DMS153 (cell line): ENCODE measurements around the gene PAM.
"Not testable (repeated sequence)": the region's sequence is repeated elsewhere in the genome, so short reads cannot be mapped to it uniquely, and the experiment has no call there.

ENCODE experiments used
- DNase-seq: peaks from one replicate; lab custom pipeline; 2025; lab: John Stamatoyannopoulos, UW

The PAM gene

GRCh38 chr5:102941111-102941510, 186.0 kb downstream of the PAM start:
- no peak for DNase-seq

GRCh38 chr5:102946414-102946813, 191.3 kb downstream of the PAM start:
- DNase-seq, result no peak

DNA sequence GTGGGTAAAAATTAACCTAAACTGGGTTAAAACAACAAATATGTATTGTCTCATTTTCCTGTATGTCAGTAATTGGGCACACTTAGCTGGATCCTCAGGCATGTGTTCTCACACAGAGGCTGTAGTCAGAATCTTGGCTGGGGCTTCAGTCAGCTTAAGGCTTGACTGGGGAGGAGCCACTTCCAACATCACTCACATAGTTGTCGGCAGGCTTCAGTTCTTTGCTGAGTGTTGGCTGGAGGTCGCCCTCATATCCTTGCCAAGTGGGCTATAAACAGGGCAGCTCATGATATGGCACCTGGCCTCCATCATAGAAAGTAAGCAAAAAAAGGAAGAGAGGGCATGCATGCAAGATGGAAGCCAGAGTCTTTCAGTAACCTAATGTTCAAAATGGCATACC, 191.9 kb downstream of the PAM start:
- no peak for DNase-seq

GRCh38 chr5:102955488-102955887, 200.4 kb downstream of the PAM start:
- DNase-seq, result no peak

GRCh38 chr5:102956599-102956998, 201.5 kb downstream of the PAM start:
- DNase-seq, result no peak

DNA sequence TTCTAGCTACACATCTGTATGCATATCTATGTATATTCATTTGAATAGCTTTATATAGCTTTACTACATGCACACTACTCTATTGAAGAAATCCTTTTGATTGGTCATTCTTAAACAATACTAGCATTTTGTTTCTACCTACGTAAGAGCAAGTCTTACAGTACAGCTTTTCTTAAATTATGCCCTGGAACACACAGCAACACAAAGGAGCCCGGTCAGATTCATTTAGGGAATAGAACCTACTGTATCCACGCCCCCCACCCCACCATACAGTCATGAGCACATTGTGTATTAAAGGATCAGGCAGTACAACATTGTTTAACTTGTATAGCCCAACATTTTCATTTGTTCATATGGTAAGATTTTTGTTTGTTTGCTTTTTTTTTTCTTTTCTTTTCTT, 202.0 kb downstream of the PAM start:
- no peak for DNase-seq

- DNase-seq, result no peak
These were observed 203.4 kb downstream of the PAM start for GRCh38 chr5:102958481-102959011.

DNA sequence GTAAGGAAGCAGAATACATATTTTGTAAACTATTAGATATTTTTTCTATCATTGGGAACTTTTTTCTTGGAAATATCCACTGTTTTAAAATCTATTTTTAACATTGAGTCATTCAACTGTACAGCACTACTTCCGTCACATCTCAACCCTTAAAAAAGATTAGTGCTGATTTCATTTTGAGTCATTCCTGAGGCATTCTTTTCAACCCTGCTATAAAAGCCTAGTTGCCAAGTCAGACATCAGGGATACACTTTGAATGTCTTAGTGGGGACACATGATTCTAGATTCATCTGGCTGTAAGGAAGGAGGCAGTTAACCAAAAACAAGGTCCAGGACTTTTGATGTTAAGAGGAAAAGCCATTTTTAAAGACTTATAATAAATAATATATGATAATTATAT, 203.9 kb downstream of the PAM start:
- DNase-seq, result no peak

GRCh38 chr5:102961671-102962070, 206.6 kb downstream of the PAM start:
- no peak for DNase-seq

- DNase-seq, result no peak
These were observed 210.5 kb downstream of the PAM start for GRCh38 chr5:102965653-102966052.

DNA sequence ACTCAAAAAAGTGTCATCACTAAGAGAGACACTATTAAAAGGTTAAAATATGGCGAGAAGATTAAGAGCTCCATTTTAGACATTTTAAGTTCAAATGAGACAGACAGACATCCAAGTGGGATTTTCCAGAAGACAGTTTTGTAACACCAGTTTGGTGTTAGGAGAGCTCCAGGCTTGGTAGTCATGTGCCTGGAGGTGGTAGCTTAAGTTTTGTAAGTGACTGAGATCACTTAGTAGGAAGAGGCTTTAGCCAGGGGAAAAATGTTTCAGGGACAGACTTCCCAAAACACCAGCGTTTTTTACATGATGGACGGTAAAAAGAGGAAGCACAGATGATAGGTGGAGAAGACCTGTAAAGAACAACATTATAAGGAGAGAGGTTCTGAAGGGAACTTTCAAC, 214.5 kb downstream of the PAM start:
- DNase-seq, result no peak

- DNase-seq, result no peak
These were observed 216.7 kb downstream of the PAM start for GRCh38 chr5:102971676-102972293.

- no peak for DNase-seq
These were observed 219.1 kb downstream of the PAM start for GRCh38 chr5:102974177-102974576.

GRCh38 chr5:102975045-102975444, 219.9 kb downstream of the PAM start:
- DNase-seq, result no peak

- DNase-seq, result no peak
These were observed 220.5 kb downstream of the PAM start for GRCh38 chr5:102975457-102976182.

DNA sequence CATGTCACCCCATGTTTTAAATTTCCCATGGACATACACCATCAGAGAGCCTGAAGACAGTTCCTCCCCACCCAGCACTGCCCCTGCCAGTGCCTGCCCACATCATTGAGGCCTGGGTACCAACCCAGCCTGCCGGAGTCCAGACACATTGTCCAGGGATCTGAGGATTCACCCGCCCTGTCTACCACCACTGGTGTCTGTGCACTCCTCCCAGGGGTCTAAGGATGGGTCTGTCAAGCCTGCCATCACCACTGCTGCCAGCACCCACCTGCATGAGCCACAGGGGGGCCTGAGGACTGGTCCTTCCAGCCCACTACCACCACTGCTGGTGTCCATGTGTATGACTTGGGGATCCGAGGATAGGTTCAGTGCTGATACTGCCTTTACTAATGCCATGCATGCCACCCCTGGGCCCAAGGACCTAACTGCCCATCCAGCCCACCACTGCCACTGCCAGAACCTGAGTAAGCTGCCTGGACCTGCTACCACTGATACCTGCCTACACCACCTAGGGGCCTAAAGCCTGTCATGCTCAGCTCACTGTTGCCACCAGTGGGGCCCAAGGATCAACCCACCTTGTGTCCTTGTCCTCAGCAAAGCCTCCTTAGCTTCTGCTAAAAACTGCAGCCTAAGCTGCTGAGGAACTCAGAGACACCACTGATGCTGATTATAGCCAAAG, 227.0 kb downstream of the PAM start:
- DNase-seq, result no peak

DNA sequence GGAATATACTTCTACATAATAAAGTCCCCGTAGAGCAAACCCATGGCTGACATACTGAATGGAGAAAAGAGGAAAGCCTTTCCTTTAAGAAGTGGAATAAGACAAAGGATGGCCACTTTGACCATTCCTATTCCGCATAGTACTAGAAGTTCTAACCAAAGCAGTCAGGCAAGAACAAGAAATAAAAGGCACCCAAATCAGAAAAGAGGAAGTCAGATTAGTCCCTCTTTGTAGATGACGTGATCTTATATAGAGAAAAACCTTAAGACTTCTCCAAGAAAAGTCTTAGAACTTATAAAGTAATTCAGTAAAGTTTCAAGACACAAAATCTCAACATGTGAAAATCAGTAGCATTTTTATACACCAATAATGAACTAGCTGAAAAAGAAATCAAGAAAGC, 231.0 kb downstream of the PAM start:
- DNase-seq, result no peak

GRCh38 chr5:102988459-102988858, 233.4 kb downstream of the PAM start:
- no peak for DNase-seq

- no peak for DNase-seq
These were observed 236.7 kb downstream of the PAM start for GRCh38 chr5:102991802-102992201.

DNA sequence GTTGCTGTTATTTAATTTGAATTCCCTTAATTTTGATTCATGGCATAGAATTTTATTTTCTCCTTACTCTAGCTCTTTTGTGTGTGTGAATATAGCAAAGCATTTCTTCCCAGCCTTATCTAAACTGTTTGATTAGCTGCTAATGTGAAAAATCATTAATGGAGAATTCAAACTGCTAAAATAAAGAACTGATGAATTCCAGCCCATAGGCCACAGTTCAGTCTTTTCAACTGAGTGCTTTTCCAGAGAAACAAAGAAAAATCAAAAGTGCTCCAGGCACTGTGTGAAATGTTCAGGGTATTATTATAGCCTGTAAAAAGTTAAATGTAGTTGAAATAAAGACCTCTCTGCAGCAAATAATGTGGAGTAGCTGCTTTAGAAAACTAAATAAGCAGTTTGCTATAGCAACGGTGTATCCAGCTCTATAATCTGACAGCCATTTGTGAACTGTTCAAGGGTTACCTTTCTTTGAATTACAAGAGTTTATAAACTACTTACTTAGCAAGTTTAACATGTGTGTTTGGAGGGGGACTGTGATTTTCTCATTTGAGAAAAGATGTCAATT, 241.0 kb downstream of the PAM start:
- no peak for DNase-seq

- DNase-seq, result no peak
These were observed 243.1 kb downstream of the PAM start for GRCh38 chr5:102998224-102998623.

DNA sequence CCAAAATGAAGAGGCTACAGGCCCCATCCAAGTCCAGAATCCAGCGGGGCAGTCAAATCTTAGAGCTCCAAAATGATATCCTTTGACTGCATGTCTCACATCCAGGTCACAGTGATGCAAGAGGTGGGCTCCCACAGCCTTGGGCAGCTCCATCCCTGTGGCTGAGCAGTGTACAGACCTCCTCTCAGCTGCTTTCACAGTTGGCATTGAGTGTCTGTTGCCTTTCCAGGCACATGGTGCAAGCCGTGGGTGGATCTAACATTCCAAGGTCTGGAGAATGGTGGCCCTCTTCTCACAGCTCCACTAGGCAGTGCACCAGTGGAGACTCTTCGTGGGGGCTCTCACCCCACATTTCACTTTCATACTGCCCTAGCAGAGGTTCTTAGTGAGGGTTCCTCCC, 244.1 kb downstream of the PAM start:
- DNase-seq, result no peak

- DNase-seq, result not testable (repeated sequence)
These were observed 244.5 kb downstream of the PAM start for GRCh38 chr5:102999621-103000020.
